Neural crest cell (in vitro differentiated cells): ENCODE results near the gene NPIPB8. TPM values are rescaled to one million over a fixed set of nuclear protein-coding genes. Genes with fewer than 3 reads are reported as not detected.
"Not testable (repeated sequence)": the region's sequence is repeated elsewhere in the genome, so short reads cannot be mapped to it uniquely, and the experiment has no call there.

ENCODE experiments used
- DNase-seq: peaks from one replicate; pipeline ENCODE4 v3.0.0; 2021; ENCODE audit warnings: low read depth, mixed read lengths, low spot score
- H3K27ac Mint-ChIP-seq: one replicate; pipeline ENCODE4 v1.8.0; 2021; ENCODE audit warnings: mild to moderate bottlenecking, mixed read lengths; ENCODE audit not compliant: unreplicated experiment
- H3K27me3 Mint-ChIP-seq: 2 replicates; pipeline ENCODE4 v1.8.0; 2021; ENCODE audit warnings: low read depth, mild to moderate bottlenecking, mixed read lengths
- H3K36me3 Mint-ChIP-seq: 2 replicates; pipeline ENCODE4 v1.8.0; 2021; ENCODE audit warnings: low read depth, mild to moderate bottlenecking, mixed read lengths
- H3K4me1 Mint-ChIP-seq: 2 replicates; pipeline ENCODE4 v1.8.0; 2021; ENCODE audit warnings: mixed read lengths
- H3K4me3 Mint-ChIP-seq: one replicate; pipeline ENCODE4 v1.8.0; 2021; ENCODE audit warnings: mild to moderate bottlenecking, mixed read lengths
- H3K9me3 Mint-ChIP-seq: 2 replicates; pipeline ENCODE4 v1.8.0; 2021; ENCODE audit warnings: mixed read lengths
- total RNA-seq: library from RNA; stranded (reverse); gene quantifications from 2 replicates; pipeline ENCODE4 v1.2.1, GENCODE V29; 2021
- TF ChIP-seq, protein P1 (sequence below): fragments of 200-600 bp; sonication (generic); conservative IDR thresholded peaks from 2 replicates; pipeline ENCODE4 v1.5.0; 2021; ENCODE audit warnings: antibody characterized with exemption, mild to moderate bottlenecking

The NPIPB8 gene
- total RNA-seq, 1 donor from 2014 or later: not detected

DNA sequence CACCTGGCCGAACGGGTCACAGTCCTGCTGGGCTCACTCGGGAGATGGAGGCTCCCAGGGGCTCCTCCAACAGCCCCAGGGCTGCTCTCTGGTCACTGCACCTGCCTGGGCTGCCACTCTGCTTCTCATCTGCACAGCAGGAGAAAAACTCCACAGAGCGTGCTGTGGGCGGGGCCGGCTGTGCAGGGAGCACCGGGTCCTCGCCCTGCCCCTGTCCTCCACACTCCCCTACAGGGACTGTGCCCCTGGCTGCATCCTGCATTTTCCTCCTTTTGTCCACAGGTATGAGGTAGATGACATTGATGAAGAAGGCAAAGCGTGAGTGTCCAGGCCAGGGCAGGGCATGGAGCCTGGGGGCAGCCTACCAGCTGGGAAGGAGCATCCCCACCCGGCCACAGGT, 35.8 kb upstream of the NPIPB8 start:
- H3K27me3 Mint-ChIP-seq, H3K36me3 Mint-ChIP-seq, H3K4me3 Mint-ChIP-seq, H3K9me3 Mint-ChIP-seq, DNase-seq, H3K27ac Mint-ChIP-seq: not testable (repeated sequence)
- H3K4me1 Mint-ChIP-seq: peaks cover 11% of the 10 kb centered on the region

DNA sequence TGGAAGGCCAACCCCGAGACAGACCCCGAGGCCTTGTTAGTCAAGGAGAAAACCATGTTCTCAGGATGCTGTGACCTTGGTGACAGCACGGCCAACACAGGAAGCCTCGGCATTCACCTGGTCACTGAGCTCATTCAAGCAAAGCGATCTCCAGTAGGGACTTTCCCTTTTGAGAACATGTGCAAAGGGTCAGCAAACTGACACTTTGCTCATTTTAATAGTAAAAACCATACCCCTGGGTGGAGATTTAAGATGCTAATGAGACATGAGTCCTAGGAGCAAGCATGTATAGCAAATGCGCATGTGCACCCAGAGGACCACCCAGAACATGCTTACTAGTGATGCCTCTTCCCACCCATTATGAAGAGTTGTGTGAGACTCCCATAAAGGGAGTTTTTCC, 35.3 kb upstream of the NPIPB8 start:
- no peaks in the 10 kb centered on the region for H3K9me3 Mint-ChIP-seq
- H3K27me3 Mint-ChIP-seq: no peaks in the 10 kb centered on the region
- H3K36me3 Mint-ChIP-seq: no peaks in the 10 kb centered on the region
- TF ChIP-seq, protein P1, sequence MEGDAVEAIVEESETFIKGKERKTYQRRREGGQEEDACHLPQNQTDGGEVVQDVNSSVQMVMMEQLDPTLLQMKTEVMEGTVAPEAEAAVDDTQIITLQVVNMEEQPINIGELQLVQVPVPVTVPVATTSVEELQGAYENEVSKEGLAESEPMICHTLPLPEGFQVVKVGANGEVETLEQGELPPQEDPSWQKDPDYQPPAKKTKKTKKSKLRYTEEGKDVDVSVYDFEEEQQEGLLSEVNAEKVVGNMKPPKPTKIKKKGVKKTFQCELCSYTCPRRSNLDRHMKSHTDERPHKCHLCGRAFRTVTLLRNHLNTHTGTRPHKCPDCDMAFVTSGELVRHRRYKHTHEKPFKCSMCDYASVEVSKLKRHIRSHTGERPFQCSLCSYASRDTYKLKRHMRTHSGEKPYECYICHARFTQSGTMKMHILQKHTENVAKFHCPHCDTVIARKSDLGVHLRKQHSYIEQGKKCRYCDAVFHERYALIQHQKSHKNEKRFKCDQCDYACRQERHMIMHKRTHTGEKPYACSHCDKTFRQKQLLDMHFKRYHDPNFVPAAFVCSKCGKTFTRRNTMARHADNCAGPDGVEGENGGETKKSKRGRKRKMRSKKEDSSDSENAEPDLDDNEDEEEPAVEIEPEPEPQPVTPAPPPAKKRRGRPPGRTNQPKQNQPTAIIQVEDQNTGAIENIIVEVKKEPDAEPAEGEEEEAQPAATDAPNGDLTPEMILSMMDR: no peak
- no peak overlapping the region for H3K4me3 Mint-ChIP-seq
- no peak for DNase-seq
- H3K27ac Mint-ChIP-seq: no peak overlapping the region
- H3K4me1 Mint-ChIP-seq: peaks cover 6% of the 10 kb centered on the region

DNA sequence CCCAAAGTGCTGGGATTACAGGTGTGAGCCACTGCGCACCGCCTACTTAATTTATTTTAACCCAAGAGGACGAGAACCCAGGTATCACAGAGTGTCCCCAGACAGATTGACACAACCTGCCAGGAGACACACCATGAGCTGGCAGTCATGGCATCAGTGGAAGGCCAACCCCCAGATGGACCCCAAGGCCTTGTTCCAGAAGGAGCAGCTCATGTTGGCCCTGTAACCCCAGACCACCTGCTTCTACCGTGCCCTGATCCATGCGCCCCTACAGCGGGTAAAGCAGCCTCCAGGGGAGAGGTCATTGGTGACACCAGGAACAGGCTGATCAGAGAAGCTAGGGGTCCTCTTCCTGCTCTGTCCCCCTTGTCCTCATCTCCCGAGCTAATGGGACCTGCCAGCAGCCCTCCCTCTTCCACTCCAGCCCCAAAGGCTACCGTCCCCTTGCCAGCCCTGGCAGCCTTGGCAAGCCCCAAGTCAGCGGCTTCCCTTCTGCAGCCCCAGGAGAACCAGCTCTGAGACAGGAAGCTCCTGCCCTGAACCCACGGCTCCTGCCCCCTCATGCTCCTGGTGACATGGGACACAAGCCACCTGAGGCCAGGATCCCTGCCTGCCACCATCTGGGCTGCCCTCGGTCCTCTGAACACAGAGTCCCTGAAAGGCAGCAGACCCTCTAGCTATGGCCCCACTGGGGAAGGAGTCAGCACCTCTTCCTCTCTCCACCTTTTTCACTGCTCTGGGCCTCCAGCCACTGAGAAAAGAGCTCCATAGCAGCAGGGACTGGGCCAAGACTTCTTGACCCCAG, 34.3 kb upstream of the NPIPB8 start:
- Mint-ChIP-seq H3K27ac (no peak overlapping the region), H3K4me3 (no peak overlapping the region), H3K27me3 (no peaks in the 10 kb centered on the region), H3K36me3 (no peaks in the 10 kb centered on the region), H3K4me1 (no peaks in the 10 kb centered on the region), H3K9me3 (no peaks in the 10 kb centered on the region)
- no peak for DNase-seq
- TF ChIP-seq, protein P1: no peak

DNA sequence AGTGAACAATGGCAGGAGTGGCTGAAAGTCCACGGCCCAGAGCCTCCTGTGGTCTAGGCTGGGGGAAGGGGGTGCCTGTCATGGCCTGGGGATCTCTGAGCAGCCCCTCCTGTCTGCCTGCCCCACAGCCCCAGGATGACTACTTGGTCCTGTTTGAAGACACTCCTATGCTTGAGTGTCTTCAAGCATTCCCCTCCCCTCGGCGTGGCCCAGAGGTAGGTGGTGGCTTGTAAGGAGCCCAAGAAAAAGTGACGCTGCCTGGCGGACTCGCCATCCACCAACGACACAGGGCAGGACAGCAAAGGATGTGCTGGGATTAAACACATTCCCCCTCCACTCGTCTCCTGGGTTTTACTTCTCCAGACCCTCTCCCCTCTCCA, 33.7 kb upstream of the NPIPB8 start:
- H3K27me3 Mint-ChIP-seq: no peaks in the 10 kb centered on the region
- TF ChIP-seq, protein P1: no peak
- no peaks in the 10 kb centered on the region for H3K9me3 Mint-ChIP-seq
- no peaks in the 10 kb centered on the region for H3K36me3 Mint-ChIP-seq
- H3K27ac Mint-ChIP-seq: no peak overlapping the region
- DNase-seq: no peak
- H3K4me3 Mint-ChIP-seq: no peak overlapping the region
- H3K4me1 Mint-ChIP-seq: no peaks in the 10 kb centered on the region

DNA sequence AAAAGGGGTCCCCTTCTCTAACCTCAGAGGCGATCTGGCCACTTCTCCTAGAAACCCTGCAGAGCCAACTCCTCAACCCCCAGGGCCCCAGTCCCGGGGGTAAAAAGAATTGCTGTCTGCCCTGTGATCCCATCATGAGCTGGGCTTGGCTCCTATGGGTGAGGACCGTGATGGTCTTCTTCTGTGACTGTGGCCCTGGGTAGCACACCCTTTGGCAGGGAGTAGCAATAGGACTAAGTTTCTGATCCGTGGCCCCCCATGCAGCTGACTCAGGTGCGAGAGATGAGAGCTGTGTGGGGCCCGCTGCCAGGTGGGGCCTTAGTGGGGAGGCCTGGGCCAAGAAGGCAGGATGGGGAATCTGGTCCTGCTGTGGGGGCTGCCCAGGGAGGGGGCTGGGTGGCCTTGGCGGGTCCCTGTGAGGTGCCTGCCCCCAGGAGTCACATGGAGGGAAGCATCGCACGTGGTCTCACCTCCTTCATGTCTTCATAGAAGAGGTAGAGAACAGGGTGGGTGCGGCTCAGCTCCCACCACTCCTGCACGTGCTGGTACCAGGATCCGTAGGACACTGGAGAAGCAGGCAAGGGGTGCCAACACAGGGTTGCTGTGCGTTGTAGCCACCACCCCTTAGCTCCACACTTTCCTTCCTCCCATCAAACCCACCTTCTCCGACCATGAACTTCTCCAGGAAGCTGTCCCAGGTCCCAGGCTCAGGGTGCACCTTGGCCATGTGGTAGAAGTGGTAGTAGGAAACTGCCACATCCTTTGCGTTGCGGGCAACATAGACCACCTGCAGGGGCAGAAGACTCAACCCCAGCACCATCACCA, 31.4 kb upstream of the NPIPB8 start:
- Mint-ChIP-seq H3K4me1 (no peaks in the 10 kb centered on the region), H3K27ac (peak overlapping the region; percentile 43), H3K36me3 (no peaks in the 10 kb centered on the region), H3K27me3 (no peaks in the 10 kb centered on the region), H3K4me3 (no peak overlapping the region), H3K9me3 (no peaks in the 10 kb centered on the region)
- DNase-seq: no peak
- TF ChIP-seq, protein P1: no peak
